ENCODE data around the gene PC. TPM values are rescaled to one million over a fixed set of nuclear protein-coding genes. Genes with fewer than 3 reads are reported as not detected.
A peak's percentile ranks its signal among the peaks of the same experiment; 100 is the strongest.
"Not testable (repeated sequence)": the region's sequence is repeated elsewhere in the genome, so short reads cannot be mapped to it uniquely, and the experiment has no call there.

The PC gene, protein sequence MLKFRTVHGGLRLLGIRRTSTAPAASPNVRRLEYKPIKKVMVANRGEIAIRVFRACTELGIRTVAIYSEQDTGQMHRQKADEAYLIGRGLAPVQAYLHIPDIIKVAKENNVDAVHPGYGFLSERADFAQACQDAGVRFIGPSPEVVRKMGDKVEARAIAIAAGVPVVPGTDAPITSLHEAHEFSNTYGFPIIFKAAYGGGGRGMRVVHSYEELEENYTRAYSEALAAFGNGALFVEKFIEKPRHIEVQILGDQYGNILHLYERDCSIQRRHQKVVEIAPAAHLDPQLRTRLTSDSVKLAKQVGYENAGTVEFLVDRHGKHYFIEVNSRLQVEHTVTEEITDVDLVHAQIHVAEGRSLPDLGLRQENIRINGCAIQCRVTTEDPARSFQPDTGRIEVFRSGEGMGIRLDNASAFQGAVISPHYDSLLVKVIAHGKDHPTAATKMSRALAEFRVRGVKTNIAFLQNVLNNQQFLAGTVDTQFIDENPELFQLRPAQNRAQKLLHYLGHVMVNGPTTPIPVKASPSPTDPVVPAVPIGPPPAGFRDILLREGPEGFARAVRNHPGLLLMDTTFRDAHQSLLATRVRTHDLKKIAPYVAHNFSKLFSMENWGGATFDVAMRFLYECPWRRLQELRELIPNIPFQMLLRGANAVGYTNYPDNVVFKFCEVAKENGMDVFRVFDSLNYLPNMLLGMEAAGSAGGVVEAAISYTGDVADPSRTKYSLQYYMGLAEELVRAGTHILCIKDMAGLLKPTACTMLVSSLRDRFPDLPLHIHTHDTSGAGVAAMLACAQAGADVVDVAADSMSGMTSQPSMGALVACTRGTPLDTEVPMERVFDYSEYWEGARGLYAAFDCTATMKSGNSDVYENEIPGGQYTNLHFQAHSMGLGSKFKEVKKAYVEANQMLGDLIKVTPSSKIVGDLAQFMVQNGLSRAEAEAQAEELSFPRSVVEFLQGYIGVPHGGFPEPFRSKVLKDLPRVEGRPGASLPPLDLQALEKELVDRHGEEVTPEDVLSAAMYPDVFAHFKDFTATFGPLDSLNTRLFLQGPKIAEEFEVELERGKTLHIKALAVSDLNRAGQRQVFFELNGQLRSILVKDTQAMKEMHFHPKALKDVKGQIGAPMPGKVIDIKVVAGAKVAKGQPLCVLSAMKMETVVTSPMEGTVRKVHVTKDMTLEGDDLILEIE
- total RNA-seq, result 1 to 10 TPM; 3.4 to 8.8 (median 5.3) TPM
- polyA plus RNA-seq, result 1 to 10 TPM; 4.6 to 6.8 (median 4.9) TPM
- long read RNA-seq, donor 1, partial matches to known transcripts, result 0 of 8 reads
- long read RNA-seq, donor 1, other reads (novel, unspliced or antisense), result 8 of 8 reads
- long read RNA-seq, donor 2, result 0 reads

DNA sequence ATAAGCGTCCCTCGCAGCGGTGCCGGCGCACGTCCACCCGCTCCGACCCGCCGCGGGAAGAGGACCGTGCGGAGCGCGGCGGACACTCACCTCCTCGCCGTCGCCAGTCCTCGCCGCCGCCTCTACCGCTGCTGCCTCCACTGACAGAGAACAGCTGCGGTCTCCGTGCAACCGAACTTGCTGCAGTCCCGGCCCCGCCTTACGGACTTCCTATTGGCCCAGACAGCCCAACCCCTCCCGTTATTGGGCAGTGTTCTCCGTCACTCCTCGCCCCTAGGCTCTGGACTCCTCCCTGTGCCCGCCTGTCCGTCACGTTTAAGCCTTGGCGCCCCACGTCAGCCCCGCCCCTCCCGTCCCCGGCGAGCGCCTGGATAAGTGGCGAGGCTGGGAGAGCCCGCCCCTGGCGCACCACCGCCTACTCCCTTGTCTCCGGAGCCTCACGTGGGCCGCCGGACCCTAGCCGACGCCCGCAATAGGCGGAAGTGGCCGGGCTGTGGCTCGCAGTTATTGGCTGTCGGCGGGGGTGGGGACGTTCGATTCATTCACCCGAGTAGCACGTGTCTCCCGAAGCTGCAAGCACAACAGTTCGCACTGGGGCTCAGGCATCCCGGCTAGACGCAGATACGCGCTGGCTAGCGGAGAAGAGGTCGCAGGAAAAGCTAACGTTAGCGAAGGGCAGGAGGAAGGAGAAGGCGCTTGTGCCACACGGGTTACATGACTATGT is at the start of gene PC:
Gene PC, minus strand, starts transcription at position 152 of the 724 bp plus-strand sequence. CDS start 86,224 bp downstream, outside the sequence.
- TF ChIP-seq POLR2AphosphoS5 (IDR thresholded peaks at IDR 0.05), result peak; percentile 91 to 97 (median 92)
- peak in 1 of 3 donors; percentile 74 for TF ChIP-seq POLR2A (IDR thresholded peaks at IDR 0.05)
- TF ChIP-seq, protein P1, sequence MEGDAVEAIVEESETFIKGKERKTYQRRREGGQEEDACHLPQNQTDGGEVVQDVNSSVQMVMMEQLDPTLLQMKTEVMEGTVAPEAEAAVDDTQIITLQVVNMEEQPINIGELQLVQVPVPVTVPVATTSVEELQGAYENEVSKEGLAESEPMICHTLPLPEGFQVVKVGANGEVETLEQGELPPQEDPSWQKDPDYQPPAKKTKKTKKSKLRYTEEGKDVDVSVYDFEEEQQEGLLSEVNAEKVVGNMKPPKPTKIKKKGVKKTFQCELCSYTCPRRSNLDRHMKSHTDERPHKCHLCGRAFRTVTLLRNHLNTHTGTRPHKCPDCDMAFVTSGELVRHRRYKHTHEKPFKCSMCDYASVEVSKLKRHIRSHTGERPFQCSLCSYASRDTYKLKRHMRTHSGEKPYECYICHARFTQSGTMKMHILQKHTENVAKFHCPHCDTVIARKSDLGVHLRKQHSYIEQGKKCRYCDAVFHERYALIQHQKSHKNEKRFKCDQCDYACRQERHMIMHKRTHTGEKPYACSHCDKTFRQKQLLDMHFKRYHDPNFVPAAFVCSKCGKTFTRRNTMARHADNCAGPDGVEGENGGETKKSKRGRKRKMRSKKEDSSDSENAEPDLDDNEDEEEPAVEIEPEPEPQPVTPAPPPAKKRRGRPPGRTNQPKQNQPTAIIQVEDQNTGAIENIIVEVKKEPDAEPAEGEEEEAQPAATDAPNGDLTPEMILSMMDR (IDR thresholded peaks at IDR 0.05 in 8 of 11, conservative IDR thresholded peaks at IDR 0.05 in 3 of 11), result peak in 3 of 11 experiments; percentile 11 to 28 (median 22)
- H3K4me3 ChIP-seq, result peak within 1 kb of the TSS; percentile 66 to 90 (median 78)
- 1 to 2% (median 1%) methylated on average over 48 to 74 of the region's 74 CpGs for WGBS, 5 donors
- H3K27me3 ChIP-seq (replicated peaks in 1 of 7), result peaks cover 0 to 7% (median 0%) of the 10 kb centered on the region in 7 donors
- H3K4me1 ChIP-seq, result peaks cover 10 to 27% (median 16%) of the 10 kb centered on the region in 6 donors
- intact Hi-C loops (cut with DNase I; ENCODE audit: low total_unique reads), result no loop called here
- H3K36me3 ChIP-seq, result no peaks in the 10 kb centered on the region
- H3K27ac ChIP-seq, result peak within 1 kb of the TSS; percentile 29 to 82 (median 71)
- H3K9me3 ChIP-seq, result no peaks in the 10 kb centered on the region
- DNase-seq, result peak; percentile 99

DNA sequence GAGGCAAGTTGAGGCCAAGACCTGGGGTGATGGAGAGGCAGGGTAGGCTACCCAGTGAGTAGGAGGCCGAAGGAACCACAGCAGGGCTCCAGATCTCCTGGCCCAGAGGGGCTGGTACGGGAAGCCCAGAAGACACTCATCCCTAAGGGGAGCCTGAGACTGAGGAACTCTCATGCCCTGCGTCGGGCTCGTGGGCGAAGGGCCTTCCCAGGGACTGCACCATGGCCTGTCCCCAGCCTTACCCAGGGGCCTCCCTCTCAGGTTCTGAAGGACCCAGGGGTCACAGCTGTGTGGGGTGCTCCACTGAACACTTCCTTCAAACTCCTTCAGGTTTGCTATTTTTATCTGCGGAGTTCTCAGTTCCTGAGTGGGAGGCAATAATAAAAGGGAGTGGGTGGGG is 48.9 kb upstream of the PC start:
- Histone ChIP-seq H3K4me1 (no peaks in the 10 kb centered on the region), H3K27me3 (replicated peaks in 1 of 7) (peaks cover 0 to 3% (median 0%) of the 10 kb centered on the region in 7 donors), H3K4me3 (no peak overlapping the region), H3K36me3 (no peaks in the 10 kb centered on the region), H3K27ac (no peak overlapping the region), H3K9me3 (no peaks in the 10 kb centered on the region)
- no peak for DNase-seq
- intact Hi-C loops (cut with DNase I; ENCODE audit: low total_unique reads), result no loop called here
- TF ChIP-seq POLR2AphosphoS5 (IDR thresholded peaks at IDR 0.05) (no peak), POLR2A (IDR thresholded peaks at IDR 0.05) (no peak)
- TF ChIP-seq, protein P1 (IDR thresholded peaks at IDR 0.05 in 8 of 11, conservative IDR thresholded peaks at IDR 0.05 in 3 of 11), result no peak
- 86 to 94% (median 91%) methylated on average over 7 of the region's 7 CpGs for WGBS, 5 donors

DNA sequence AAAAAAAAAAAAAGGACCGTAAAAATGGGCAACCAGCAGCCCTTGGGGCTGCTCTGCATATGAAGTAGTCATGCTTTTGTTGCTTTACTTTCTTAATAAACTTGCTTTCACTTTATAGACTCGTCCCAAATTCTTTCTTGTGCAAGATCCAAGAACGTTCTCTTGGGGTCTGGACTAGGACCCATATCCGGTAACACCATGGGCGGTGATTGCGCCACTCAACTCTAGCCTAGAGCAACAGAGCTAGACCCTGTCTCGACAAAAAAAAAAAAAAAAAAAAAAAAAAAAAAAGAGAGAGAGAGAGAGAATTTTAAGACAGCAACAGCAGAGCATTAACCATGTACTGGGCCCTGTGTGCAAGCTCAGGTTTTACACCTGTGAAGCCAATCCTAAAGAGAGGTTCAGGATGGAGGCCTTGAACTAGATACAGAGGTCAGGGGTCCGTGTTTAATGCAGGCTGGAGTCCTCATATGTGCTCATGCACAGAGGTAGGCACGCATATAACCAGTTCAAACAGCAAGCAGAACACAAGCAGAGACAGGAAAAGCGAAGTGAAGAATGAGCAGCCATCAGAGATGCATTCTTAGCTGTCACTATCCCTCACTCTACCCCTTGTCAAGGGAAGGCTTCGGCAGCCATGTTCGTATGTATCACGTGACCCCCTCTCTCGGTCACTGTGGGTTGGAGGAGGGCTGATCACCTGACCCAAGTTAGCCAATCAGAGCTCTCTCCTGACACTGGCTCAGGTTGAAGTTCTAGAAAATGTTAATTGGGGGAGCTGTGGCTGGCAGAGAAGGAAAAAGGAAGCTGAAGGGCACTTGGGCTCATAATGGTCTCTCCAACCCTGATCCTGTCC is 48.1 kb upstream of the PC start:
- Histone ChIP-seq H3K36me3 (no peaks in the 10 kb centered on the region), H3K4me3 (no peak overlapping the region), H3K9me3 (no peaks in the 10 kb centered on the region), H3K27me3 (replicated peaks in 1 of 7) (peaks cover 0 to 3% (median 0%) of the 10 kb centered on the region in 7 donors), H3K4me1 (no peaks in the 10 kb centered on the region), H3K27ac (no peak overlapping the region)
- DNase-seq, result no peak
- TF ChIP-seq POLR2AphosphoS5 (IDR thresholded peaks at IDR 0.05), result no peak
- WGBS, 5 donors, result 82 to 94% (median 86%) methylated on average over 14 of the region's 14 CpGs
- intact Hi-C loops (cut with DNase I; ENCODE audit: low total_unique reads), result no loop called here

DNA sequence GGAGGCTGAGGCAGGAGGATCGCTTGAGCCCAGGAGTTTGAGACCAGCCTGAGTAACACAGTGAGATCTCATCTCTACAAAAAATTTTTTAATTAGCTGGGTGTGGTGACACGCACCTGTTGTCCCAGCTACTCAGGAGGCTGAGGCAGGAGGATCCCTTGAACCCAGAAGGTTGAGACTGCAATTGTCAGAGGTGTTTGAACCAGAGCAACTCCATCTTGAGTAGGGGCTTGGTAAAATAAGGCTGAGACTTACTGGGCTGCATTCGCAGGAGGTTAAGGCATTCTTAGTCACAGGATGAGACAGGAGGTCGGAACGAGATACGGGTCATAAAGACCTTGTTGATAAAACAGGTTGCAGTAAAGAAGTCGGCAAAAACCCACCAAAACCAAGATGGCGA is 47.0 kb upstream of the PC start:
- intact Hi-C loops (cut with DNase I; ENCODE audit: low total_unique reads); H3K4me1 ChIP-seq; DNase-seq; H3K4me3 ChIP-seq; H3K27me3 ChIP-seq (replicated peaks in 1 of 7); H3K9me3 ChIP-seq; H3K36me3 ChIP-seq; H3K27ac ChIP-seq: not testable (repeated sequence)
- 90 to 99% (median 96%) methylated on average over 8 of the region's 8 CpGs for WGBS, 5 donors
